Epidermal melanocyte (primary cell): Measurements from ENCODE around the gene NDRG4.

Experiments used
- DNase-seq: peaks from one replicate; pipeline ENCODE4 v3.0.0; 2011; ENCODE audit warnings: low spot score; ENCODE audit not compliant: insufficient read length

The NDRG4 gene

DNA sequence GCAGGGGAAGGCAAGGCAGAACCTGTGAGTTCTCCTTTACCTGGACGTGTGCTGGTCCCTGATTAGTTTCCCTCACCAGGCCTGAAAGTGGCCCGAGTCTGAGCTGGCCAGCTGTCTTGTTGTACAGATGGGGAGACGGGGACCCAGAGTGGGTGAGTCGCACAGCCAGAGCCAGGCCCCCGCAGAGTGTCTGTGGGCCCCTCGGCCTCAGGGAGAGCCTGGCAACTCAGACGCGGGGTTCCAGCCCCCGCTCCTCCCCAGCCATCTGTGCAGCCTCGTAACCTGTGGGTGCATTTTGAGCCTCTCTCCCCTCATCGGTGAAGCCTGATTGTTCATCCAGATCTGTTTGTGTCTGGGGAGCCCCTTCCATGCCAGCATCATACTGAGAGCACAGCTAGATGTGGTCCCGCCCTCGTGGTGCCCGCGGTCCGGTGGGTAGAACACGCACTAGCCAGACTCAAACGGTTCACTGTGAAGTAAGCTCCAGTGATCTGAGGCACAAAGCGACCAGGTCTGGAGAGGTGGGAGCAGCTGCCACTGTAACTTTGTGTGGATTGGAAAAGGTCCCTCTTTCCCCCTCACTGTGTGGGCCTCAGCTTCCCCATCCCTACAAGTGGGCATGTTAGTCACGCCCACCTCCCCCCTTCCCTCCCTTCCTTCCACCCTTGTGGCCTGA, 6.0 kb upstream of the NDRG4 start:
- DNase-seq: no peak

DNA sequence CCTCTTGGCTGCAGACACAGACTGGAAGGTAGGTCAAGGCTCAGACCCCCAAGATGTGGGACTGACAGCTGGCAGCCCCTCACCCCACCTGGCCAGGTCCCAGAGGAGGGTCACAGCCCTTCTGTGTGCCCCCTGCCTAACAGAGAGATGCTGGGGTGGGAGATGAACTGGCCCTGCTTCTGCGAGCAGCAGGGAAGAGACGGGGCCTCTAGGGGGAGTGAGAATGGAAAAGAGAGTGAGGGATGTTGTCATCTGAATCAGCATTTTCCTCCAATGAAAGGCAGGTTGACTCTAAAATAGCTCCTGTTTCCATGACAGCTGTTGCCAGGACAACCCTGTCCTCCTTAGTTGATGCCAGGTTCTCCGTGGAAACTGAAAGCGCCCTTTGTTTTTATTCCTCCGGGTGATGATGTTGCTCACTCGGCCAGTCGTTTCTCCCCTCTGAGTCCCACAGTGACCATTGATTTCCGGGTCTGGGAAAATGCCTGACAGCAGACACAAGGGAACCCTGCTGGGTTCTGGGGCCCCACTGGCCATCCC, 4.9 kb upstream of the NDRG4 start:
- peak; percentile 89 for DNase-seq

- no peak for DNase-seq
These were observed 4.2 kb upstream of the NDRG4 start for GRCh38 chr16:58495521-58496331.

- DNase-seq: no peak
These were observed 2.5 kb upstream of the NDRG4 start for GRCh38 chr16:58497468-58497867.

GRCh38 chr16:58497935-58498334, 2.0 kb upstream of the NDRG4 start:
- DNase-seq: no peak

GRCh38 chr16:58498341-58499091, 1.4 kb upstream of the NDRG4 start:
- no peak for DNase-seq

GRCh38 chr16:58499092-58499511, 841 bp upstream of the NDRG4 start:
- no peak for DNase-seq

DNA sequence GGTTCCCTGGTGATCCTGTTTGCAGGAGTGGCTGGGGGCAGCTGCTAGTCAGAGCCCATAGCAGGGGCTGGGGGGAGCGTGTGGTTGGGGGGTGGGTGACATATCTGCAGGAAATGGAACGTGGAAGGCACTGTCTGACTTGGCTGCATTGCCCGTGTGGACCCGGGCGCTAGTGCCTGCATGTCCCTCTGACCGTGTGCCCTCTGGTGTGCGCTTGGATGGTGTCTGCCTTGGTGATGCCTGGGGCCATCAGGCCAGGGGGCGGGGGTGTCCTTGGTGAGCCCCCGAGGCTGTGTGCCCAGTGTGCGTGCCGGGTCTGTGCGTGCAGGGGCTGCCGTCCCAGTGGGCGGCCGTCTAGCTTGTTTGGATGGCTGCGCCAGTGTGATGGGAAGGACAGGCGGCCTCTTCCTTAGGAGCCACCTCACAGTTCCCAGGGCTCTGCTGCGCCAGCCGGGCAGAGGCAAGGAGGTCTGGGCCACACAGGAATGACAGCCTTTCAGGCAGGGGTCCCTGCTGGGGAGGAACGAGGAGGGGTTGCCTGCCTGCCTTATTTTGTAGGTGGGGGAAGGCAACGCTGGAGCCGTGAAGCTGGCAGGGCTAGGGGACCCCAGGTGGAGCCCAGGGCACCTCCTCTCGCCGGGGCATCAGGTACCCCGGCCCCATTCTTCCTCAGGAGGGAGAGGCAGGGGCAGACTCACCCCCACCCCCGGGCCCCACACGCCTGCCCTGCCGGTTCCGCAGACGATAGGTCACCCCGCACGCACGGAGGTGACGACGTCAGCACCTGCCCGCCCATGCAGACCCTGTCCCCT, 693 bp downstream of the NDRG4 start:
- no peak for DNase-seq

- DNase-seq: no peak
These were observed 1.5 kb downstream of the NDRG4 start for GRCh38 chr16:58501242-58502131.

DNA sequence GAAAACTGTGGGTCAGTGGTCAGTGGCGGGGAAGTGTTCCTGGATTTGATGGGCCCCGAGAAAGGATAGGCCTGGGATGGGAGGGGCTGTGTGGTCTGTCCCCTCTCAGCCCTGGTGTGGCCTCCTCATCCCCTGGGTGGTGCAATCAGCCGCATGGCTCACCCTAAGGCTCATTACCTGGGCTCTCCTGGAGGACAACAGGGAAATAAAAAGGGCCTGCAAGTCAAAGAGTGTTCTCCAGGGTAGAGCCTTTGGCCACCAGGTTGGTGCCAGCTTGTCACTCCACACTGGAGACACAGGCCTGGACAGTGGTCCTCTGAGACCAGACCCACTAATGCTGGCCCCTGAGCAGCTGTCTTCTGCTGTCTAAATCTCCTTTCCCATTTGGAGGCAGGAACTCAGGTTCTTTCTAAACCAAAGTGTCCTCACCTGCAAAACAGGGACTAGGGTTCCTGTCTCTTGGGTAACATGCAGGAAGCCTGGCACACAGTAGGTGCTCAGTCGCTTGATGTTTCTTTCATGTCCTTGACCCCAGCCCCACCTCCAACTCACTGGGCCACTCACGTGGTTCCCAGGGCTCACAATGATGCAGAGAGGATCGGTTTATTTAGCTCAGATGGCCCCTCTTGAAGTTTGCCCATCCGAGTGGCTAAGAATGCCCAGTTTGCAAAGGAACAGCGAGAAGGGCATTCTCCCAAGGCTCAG, 2.4 kb downstream of the NDRG4 start:
- DNase-seq: no peak

GRCh38 chr16:58503166-58503862, 3.4 kb downstream of the NDRG4 start:
- DNase-seq: no peak

GRCh38 chr16:58503863-58504688, 4.1 kb downstream of the NDRG4 start:
- no peak for DNase-seq

GRCh38 chr16:58506241-58507194, 6.6 kb downstream of the NDRG4 start:
- no peak for DNase-seq

- DNase-seq: no peak
These were observed 7.4 kb downstream of the NDRG4 start for GRCh38 chr16:58507195-58507962.

GRCh38 chr16:58507963-58508670, 8.2 kb downstream of the NDRG4 start:
- DNase-seq: no peak
